GM12891 (cell line): Measurements from ENCODE around the gene ARHGEF4.

Experiments used
- DNase-seq: peaks from one replicate; pipeline ENCODE4 v3.0.0; 2011; ENCODE audit warnings: low spot score; ENCODE audit not compliant: insufficient read length
- FAIRE-seq: peaks from 2 replicates; lab custom pipeline; 2011; peaks lifted over from hg19 to GRCh38; lab: Jason Lieb, UNC
- PAX5 ChIP-seq: IDR thresholded peaks from 2 replicates; pipeline ENCODE4 v1.6.1; 2011; ENCODE audit warnings: low read length, moderate library complexity, mild to moderate bottlenecking; ENCODE audit not compliant: insufficient read depth, severe bottlenecking
- POLR2A ChIP-seq: IDR thresholded peaks from 2 replicates; pipeline ENCODE4 v1.6.1; 2011; ENCODE audit warnings: low read depth, low read length, control low read depth
- POLR2AphosphoS5 ChIP-seq: IDR thresholded peaks from 2 replicates; pipeline ENCODE4 v1.6.1; 2011; ENCODE audit warnings: low read depth, low read length, control low read depth
- POU2F2 ChIP-seq: IDR thresholded peaks from 2 replicates; pipeline ENCODE4 v1.6.1; 2011; ENCODE audit warnings: low read depth, mild to moderate bottlenecking, control low read depth, low read length, moderate library complexity
- SPI1 ChIP-seq: IDR thresholded peaks from 2 replicates; pipeline ENCODE4 v1.6.1; 2011; ENCODE audit warnings: low read depth, low read length, control low read depth
- TAF1 ChIP-seq: IDR thresholded peaks from 2 replicates; pipeline ENCODE4 v1.6.1; 2011; ENCODE audit warnings: low read depth, low read length, control low read depth

Gene ARHGEF4

DNA sequence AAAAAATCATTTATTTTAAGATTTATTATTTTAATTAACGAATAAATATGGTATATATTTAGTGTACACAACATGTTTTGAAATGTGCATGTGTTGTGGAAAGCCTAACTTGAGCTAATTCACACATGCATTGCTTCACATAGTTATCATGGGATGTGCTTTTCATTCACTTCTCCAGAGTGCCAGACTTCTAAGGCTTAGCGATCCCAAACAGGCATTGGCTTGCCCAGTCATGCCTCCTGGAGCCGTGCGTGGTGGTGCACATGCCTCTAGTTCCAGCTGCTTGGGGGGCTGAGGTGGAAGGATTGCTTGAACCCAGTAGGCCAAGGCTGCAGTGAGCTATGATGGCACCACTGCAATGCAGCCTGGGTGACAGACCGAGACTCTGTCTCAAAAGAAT is 40.5 kb downstream of the ARHGEF4 start:
- DNase-seq, result no peak

DNA sequence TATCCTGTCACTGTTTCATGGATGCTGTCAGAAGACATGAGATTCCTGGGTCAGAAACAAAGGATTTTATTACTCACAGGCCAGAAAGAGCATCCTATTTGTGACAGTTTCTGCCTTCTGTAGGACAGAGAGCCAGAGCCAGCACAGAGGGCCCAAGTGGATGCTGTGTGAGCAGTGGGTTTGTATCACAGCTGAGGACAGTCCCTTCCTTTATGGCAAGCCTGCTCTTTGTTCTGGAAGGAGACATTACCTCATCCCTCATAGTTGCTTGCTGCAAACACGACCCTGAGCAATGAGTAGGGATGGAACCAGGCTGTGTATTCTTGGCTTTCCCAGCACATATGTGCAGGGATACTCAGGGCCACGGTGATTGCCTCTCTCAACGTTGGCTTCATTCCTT is 41.6 kb downstream of the ARHGEF4 start:
- TF ChIP-seq TAF1 (no peak), PAX5 (no peak), POU2F2 (no peak), SPI1 (no peak), POLR2A (no peak), POLR2AphosphoS5 (no peak)
- FAIRE-seq (no peak), DNase-seq (no peak)

More for the DNA sequence above, 40.5 kb downstream of the ARHGEF4 start:
- TF ChIP-seq POLR2AphosphoS5 (no peak), PAX5 (no peak), POU2F2 (no peak), POLR2A (no peak), TAF1 (no peak), SPI1 (no peak)
- no peak for FAIRE-seq

- DNase-seq (no peak), FAIRE-seq (no peak)
- no peak for TF ChIP-seq TAF1
- TF ChIP-seq POU2F2, result no peak
These were observed 42.2 kb downstream of the ARHGEF4 start for GRCh38 chr2:130878933-130879332.

DNA sequence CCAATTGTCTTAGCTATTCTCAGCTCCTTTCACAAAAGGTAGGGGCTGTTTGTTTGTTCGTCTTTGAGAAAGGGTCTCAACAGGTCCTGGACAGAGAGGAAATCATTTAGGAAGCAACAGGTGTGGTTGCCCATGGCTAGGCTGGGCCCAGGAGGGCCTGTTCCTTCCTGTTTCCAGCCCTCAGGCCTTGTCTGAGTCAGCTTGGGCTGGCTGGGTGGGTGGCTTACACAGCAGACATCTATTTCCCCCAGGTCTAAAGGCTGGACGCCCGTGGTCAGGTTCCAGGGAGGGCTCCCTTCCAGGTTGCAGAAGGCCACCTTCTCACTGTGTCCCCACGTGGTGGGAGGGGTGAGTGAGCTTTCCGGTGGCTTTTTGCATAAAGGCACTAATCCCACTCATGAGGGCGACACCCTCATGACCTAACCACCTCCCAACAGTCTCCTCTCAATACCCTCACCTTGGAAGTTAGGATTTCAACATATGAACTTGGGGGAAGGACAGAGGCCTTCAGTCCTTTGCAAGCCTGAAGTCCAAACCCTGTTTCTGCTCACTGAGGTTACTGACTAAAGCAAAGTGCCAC is 45.5 kb downstream of the ARHGEF4 start:
- TF ChIP-seq PAX5 (no peak), POU2F2 (no peak), TAF1 (no peak), SPI1 (no peak), POLR2A (no peak), POLR2AphosphoS5 (no peak)
- FAIRE-seq (no peak), DNase-seq (no peak)

GRCh38 chr2:130882991-130883390 is 46.3 kb downstream of the ARHGEF4 start:
- no peak for TF ChIP-seq POLR2A
- no peak for TF ChIP-seq SPI1
- TF ChIP-seq POLR2AphosphoS5, result no peak
- TF ChIP-seq TAF1, result no peak
- no peak for TF ChIP-seq POU2F2
- TF ChIP-seq PAX5, result no peak
- FAIRE-seq (no peak), DNase-seq (no peak)

- FAIRE-seq, result no peak
- TF ChIP-seq POU2F2, result no peak
- TF ChIP-seq POLR2A, result no peak
- no peak for TF ChIP-seq TAF1
- no peak for TF ChIP-seq PAX5
- no peak for TF ChIP-seq POLR2AphosphoS5
- TF ChIP-seq SPI1, result no peak
- no peak for DNase-seq
These were observed 46.8 kb downstream of the ARHGEF4 start for GRCh38 chr2:130883496-130883895.

DNA sequence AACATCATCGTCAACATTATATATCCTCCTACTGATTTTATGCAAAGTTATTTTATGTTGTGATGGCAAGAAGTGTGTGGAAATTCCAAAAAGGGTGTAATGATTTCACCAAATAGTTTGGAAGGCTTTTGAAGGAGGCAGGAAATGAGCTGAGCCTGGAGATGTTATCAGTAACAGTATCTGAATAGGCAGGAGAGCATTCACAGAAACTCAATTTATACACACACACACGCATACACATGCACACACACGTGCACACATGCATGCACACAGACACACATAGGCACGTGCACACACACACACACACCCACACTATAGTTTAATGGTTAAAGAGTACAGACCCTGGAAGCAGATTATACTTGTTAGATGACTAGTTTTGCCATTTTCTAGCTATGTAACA is 47.3 kb downstream of the ARHGEF4 start:
- TF ChIP-seq POLR2A (no peak), SPI1 (no peak), TAF1 (no peak), PAX5 (no peak), POU2F2 (no peak), POLR2AphosphoS5 (no peak)
- FAIRE-seq (no peak), DNase-seq (no peak)

GRCh38 chr2:130884503-130884902 is 47.8 kb downstream of the ARHGEF4 start:
- DNase-seq, result no peak
- FAIRE-seq, result no peak
- no peak for TF ChIP-seq TAF1
- TF ChIP-seq PAX5, result no peak
- TF ChIP-seq POLR2AphosphoS5, result no peak
- no peak for TF ChIP-seq POLR2A
- TF ChIP-seq POU2F2, result no peak
- TF ChIP-seq SPI1, result no peak

DNA sequence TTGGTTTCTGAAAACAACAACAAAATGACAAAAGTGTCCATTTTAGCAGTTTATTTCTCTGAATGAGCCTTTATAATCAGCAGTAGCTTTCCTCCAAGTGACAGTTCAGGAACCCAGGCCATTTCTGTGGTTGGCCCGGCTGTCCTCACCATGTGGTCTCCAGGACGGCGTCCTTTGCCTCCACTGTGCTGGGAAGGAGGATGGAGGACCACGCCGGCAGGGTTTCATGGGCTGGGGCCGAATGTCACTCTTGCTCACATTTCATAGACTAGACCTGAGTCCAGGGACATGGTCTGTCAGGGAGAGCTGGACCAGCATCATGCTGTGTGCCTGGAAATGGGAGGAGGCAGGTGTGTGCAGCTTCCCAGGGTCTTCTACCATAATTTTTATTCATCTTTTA is 50.9 kb downstream of the ARHGEF4 start:
- TF ChIP-seq SPI1 (no peak), TAF1 (no peak), POU2F2 (no peak), POLR2A (no peak), PAX5 (no peak), POLR2AphosphoS5 (no peak)
- DNase-seq, result no peak
- no peak for FAIRE-seq

GRCh38 chr2:130890941-130891669 is 54.4 kb downstream of the ARHGEF4 start:
- FAIRE-seq, result no peak
- no peak for DNase-seq
- no peak for TF ChIP-seq POLR2AphosphoS5
- TF ChIP-seq SPI1, result no peak
- TF ChIP-seq POU2F2, result no peak
- no peak for TF ChIP-seq TAF1
- TF ChIP-seq PAX5, result no peak
- TF ChIP-seq POLR2A, result no peak
